Osteocyte (in vitro differentiated cells): ENCODE measurements around the gene ART5. TPM values are rescaled to one million over a fixed set of nuclear protein-coding genes. Genes with fewer than 3 reads are reported as not detected.
"Not testable (repeated sequence)": the region's sequence is repeated elsewhere in the genome, so short reads cannot be mapped to it uniquely, and the experiment has no call there.

Experiments used
- DNase-seq: peaks from one replicate; pipeline ENCODE4 v3.0.0; 2021; ENCODE audit warnings: mixed read lengths; ENCODE audit not compliant: unreplicated experiment; ENCODE audit errors: extremely low spot score
- H3K27ac Mint-ChIP-seq: one replicate; pipeline ENCODE4 v1.8.0; 2021; ENCODE audit warnings: mild to moderate bottlenecking, mixed read lengths; ENCODE audit not compliant: unreplicated experiment
- H3K27me3 Mint-ChIP-seq: one replicate; pipeline ENCODE4 v1.8.0; 2021; ENCODE audit warnings: mixed read lengths; ENCODE audit not compliant: unreplicated experiment
- H3K36me3 Mint-ChIP-seq: one replicate; pipeline ENCODE4 v1.8.0; 2021; ENCODE audit warnings: mixed read lengths; ENCODE audit not compliant: unreplicated experiment
- H3K4me1 Mint-ChIP-seq: one replicate; pipeline ENCODE4 v1.8.0; 2021; ENCODE audit warnings: mixed read lengths; ENCODE audit not compliant: unreplicated experiment
- H3K4me3 Mint-ChIP-seq: one replicate; pipeline ENCODE4 v1.8.0; 2021; ENCODE audit warnings: mild to moderate bottlenecking, moderate library complexity, mixed read lengths; ENCODE audit not compliant: unreplicated experiment
- H3K9me3 Mint-ChIP-seq: one replicate; pipeline ENCODE4 v1.8.0; 2021; ENCODE audit warnings: mixed read lengths; ENCODE audit not compliant: unreplicated experiment
- CTCF ChIP-seq: fragments of 200-600 bp; sonication (generic); IDR thresholded peaks from 2 replicates; pipeline ENCODE4 v1.5.0; 2021; ENCODE audit warnings: antibody characterized with exemption, mild to moderate bottlenecking, moderate library complexity
- total RNA-seq: library from RNA; stranded (reverse); gene quantifications from 2 replicates; pipeline ENCODE4 v1.2.1, GENCODE V29; 2021

ART5 gene
- total RNA-seq, 1 donor from 2014 or later, result 0.38 TPM

DNA sequence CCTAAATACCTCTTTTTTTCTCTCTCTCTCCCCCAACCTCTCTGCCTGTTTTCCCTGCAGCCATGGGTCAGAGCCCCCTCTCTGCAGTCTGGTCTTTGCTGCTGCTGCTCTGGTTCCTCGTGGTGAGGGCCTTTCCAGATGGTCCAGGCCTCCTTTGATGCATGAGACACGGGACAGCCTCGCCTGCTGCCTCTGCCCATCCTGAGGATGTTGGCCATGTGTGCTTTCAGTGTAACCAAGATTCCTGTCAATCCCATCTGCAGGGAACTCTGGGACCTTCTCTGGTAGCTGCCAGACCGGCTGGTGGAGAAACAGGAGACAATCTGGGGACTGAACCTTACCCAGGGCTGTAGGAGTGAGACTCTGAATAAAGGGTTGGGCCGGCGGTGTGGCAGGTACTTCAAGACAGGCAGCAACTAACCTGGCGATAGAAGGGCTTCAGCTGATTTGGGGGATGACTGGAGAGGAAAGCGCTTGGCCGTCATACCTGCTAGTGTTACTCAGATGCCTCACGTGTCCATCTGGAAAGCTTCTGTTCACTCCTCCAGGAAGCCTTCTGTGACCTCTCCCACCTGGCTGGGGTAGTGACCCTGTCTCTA, 22.3 kb upstream of the ART5 start:
- Mint-ChIP-seq H3K27ac (no peak overlapping the region), H3K36me3 (peaks cover 17% of the 10 kb centered on the region), H3K4me3 (no peak overlapping the region), H3K27me3 (no peaks in the 10 kb centered on the region), H3K4me1 (no peaks in the 10 kb centered on the region), H3K9me3 (no peaks in the 10 kb centered on the region)
- no peak for TF ChIP-seq CTCF
- no peak for DNase-seq

DNA sequence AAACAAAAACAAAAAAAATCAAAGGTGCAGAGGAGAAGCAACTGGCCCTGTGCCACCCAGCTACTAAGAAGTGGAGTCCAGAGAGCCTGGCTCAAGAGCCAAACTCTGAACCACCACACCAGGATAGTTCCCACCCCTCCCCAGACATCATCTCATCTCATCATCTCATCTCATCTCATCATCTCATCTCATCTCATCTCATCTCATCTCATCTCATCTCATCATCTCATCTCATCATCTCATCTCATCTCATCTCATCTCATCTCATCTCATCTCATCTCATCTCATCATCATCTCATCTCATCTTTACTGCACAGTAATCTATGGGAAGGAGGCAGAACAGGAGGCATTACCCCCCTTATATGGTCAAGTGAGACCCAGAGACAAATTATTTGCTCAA, 21.1 kb upstream of the ART5 start:
- DNase-seq, result no peak
- Mint-ChIP-seq H3K36me3 (peaks cover 9% of the 10 kb centered on the region), H3K27ac (no peak overlapping the region), H3K9me3 (no peaks in the 10 kb centered on the region), H3K27me3 (peaks cover 8% of the 10 kb centered on the region), H3K4me3 (no peak overlapping the region), H3K4me1 (no peaks in the 10 kb centered on the region)
- TF ChIP-seq CTCF, result no peak

DNA sequence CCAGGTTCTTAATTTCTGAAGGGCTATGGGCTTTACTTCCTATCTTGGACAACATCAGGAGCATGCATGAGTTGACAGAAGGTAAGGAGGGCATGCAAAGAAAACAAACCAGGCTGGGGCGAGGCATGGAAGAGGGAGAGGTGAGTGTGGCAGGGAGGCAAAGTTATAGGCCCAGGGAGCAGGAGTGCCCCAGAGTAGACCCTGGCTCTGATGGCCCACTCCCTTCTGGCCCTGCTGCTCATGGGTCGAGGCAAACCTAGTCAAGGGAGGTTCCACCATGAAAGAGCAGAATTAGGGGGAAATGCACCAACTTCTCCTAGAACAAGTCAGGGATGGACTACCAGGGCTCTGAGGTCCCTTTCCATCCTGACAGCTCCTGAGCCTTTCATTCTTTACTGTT, 19.2 kb upstream of the ART5 start:
- TF ChIP-seq CTCF, result no peak
- H3K27ac Mint-ChIP-seq, result no peak overlapping the region
- no peak overlapping the region for H3K4me3 Mint-ChIP-seq

DNA sequence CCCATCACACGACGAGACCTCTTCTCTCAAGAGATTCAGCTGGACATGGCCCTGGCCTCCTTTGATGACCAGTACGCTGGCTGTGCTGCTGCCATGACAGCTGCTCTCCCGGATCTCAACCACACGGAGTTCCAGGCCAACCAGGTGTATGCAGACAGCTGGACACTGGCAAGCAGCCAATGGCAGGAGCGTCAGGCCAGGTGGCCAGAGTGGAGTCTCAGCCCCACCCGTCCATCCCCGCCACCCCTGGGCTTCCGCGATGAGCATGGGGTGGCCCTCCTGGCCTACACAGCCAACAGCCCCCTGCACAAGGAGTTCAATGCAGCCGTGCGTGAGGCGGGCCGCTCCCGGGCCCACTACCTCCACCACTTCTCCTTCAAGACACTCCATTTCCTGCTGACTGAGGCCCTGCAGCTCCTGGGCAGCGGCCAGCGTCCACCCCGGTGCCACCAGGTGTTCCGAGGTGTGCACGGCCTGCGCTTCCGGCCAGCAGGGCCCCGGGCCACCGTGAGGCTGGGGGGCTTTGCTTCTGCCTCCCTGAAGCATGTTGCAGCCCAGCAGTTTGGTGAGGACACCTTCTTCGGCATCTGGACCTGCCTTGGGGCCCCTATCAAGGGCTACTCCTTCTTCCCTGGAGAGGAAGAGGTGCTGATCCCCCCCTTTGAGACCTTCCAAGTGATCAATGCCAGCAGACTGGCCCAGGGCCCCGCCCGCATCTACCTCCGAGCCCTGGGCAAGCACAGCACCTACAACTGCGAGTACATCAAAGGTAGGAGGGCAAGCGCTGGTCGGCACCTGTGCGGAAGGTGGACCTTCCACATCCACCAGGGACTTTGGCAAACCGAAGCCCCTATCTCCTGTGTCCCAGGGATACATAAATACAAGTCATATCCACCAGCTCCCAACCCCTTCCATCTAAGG, 18.1 kb upstream of the ART5 start:
- Mint-ChIP-seq H3K27ac (no peak overlapping the region), H3K4me3 (no peak overlapping the region), H3K9me3 (no peaks in the 10 kb centered on the region), H3K36me3 (no peaks in the 10 kb centered on the region), H3K27me3 (peaks cover 12% of the 10 kb centered on the region), H3K4me1 (no peaks in the 10 kb centered on the region)
- no peak for DNase-seq
- TF ChIP-seq CTCF, result no peak

More for the DNA sequence above, 19.2 kb upstream of the ART5 start:
- DNase-seq, result no peak
- no peaks in the 10 kb centered on the region for H3K4me1 Mint-ChIP-seq
- H3K36me3 Mint-ChIP-seq, result peaks cover 8% of the 10 kb centered on the region
- peaks cover 12% of the 10 kb centered on the region for H3K27me3 Mint-ChIP-seq
- H3K9me3 Mint-ChIP-seq, result no peaks in the 10 kb centered on the region

DNA sequence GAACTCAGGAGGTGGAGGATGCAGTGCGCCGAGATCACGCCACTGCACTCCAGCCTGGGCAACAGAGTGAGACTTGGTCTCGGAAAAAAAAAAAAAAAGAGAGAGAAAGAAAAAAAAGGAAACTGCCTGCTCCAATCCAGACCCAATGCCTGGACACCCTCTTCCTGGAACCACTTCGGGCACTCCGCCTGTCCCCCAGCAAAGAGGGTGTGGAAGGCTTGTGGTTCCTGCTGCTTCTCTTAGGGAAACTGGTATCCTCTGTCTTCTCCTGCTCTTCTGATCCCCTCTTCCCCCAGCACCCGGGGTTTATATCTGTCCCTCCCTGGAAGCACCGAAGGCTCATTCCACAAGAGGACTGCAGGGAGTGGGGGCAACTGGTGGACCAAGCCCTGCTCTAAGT, 16.5 kb upstream of the ART5 start:
- Mint-ChIP-seq H3K4me1 (no peaks in the 10 kb centered on the region), H3K27me3 (peaks cover 12% of the 10 kb centered on the region), H3K4me3 (no peak overlapping the region), H3K36me3 (no peaks in the 10 kb centered on the region), H3K27ac (no peak overlapping the region), H3K9me3 (no peaks in the 10 kb centered on the region)
- DNase-seq, result no peak
- no peak for TF ChIP-seq CTCF

GRCh38 chr11:3657331-3657730, 15.5 kb upstream of the ART5 start:
- H3K9me3 Mint-ChIP-seq, H3K4me1 Mint-ChIP-seq: not testable (repeated sequence)

More at GRCh38 chr11:3657331-3657730, 15.5 kb upstream of the ART5 start:
- not testable (repeated sequence) for H3K36me3 Mint-ChIP-seq, H3K27ac Mint-ChIP-seq, DNase-seq, H3K4me3 Mint-ChIP-seq
- H3K27me3 Mint-ChIP-seq, result peaks cover 12% of the 10 kb centered on the region
